HTR-8/SVneo (cell line): ENCODE data around the gene FOXD4.
"Not testable (repeated sequence)": the region's sequence is repeated elsewhere in the genome, so short reads cannot be mapped to it uniquely, and the experiment has no call there.

Experiments used
- DNase-seq: peaks from one replicate; pipeline ENCODE4 v3.0.0; 2011; ENCODE audit warnings: low spot score, mixed read lengths; ENCODE audit not compliant: insufficient read length
- FAIRE-seq: peaks from 2 replicates; lab custom pipeline; 2011; peaks lifted over from hg19 to GRCh38; lab: Jason Lieb, UNC

The FOXD4 gene

DNA sequence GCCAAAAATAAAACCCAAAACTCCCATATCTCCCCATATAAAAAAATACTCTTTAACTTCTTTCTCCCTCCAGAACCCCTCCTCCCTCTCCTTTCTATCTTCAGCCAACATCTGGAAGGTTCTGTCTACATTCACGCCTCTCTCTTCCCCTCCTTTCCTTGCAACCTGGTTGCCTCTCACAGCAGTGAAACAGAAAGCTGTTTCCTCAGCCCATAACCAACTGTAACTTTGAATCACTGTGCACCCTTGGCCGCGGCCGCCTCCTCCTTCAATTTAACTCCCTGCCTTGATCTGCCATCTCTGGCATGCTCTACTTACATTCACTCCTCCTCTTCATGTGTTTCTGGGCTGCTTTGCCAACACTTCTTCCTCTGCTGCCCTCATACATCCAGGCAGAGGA is 23.2 kb downstream of the FOXD4 start:
- DNase-seq, FAIRE-seq: not testable (repeated sequence)

DNA sequence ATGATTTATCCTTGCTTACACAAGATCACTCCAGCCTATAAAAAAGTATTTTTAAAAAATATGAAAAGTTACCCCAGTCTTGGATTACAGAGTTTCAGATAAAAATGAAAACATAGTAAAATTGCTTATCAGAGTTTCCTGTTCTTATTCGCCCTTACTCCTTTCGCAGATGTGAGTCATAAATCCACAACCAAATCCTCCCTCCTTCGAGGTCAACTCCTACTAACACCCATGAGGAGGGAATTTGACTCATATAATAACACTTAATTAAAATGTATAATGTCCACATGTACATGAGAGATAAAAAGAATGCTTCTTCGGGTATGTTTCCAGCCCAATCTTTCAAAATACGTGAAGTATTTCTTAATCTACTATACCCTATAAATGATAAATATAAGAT is 23.9 kb downstream of the FOXD4 start:
- DNase-seq, FAIRE-seq: not testable (repeated sequence)

DNA sequence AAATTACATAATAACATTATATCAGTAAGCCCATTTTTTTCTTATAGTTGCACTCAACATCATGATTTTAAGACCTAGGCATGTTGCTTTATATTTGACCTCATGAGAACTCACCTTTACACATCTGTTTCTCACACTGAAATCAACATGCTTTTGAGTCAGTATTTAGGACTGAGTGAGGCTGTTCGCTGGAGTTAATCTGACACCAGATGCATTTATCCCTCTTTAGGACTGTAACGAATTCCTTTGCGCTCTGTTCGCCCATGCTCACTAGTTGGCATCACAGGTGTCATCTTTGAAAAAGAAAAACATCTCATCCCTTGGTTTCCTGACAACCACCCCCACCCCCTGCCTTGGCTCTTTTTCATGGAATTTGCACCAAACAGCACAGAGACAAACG is 24.3 kb downstream of the FOXD4 start:
- not testable (repeated sequence) for DNase-seq, FAIRE-seq

DNA sequence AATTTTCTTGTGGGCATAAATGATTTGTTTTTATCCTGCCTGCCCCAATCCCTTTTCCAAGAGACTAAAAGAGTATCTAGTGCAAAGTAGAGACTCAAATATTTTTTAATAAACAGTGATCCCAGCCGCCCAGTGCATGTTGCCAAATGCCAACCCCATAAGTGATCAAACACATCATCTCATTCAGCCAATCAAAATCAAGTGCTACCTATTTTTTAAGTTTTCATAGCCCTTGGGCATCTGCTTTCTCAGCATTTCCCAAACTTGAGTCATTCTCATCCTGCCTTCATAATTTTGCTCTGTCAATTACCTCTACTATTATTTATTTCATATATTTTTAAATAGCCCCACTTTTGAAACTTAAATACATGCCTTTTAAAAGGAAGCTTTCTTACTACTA is 27.4 kb downstream of the FOXD4 start:
- FAIRE-seq, DNase-seq: not testable (repeated sequence)

DNA sequence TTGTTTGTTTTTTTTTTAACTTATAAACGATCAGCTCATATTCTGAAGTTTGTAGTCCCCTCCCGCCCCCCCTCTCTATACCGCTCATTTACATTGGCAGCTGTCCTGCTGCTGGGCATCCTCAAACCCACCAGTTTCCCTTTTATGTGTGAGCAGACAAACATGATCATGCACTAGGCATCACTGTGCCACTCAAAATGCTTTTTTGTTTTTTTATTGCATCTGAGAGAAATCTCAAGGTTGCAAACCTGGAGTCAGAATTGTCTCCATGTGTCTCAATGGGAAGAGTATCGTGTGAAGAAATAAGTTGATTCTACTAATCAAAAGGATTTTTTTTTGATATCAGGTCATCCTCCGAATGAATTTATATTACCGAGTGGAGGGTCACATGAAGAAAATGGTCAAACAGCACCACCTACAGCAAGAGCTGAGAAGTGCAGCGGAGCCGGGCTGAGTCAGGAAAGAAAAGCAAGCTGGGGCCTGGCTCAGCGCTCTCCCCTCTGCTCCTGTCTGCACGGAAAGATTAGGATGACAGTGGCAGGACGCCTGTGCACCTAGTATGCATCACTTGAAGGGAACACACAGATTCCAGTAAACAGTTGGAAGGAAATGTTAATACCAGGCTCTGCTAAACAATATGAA is 29.7 kb downstream of the FOXD4 start:
- FAIRE-seq, DNase-seq: not testable (repeated sequence)

DNA sequence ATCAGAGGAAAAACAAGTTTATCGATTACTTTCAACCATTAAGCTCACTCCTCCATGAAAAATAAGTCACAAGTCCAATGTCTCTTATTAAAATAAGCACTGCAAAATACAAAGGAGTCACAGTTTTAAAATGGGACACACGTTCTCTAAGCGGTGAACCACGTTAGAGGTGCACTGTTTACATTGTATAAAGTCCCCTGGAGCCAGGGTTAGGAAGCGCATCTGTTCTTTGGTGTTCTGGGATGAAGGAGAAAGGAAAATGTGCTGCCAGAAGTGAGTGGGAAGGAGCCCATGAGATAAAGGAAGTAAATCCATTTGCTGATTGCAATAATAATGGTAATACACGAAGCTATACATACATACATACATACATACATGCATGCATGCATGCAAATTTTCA is 30.4 kb downstream of the FOXD4 start:
- not testable (repeated sequence) for DNase-seq, FAIRE-seq

DNA sequence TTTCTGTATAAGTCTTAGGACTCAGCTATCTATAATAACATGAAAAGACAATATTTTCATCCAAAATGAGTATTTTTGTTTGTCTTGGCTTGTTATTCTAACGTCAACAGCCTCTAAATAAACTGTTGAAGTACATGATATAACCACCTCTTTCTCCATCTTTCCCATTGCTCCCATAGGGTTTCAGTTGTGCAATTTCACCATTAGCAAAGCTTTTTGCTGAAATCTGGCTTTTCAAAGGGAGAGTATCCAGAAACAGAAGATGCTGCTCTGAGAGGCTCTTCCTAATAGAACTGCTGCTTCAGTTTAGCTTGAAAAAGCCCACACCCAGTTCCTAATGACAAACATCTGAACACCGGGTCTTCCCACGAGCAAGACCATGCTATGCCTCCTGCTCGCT is 31.1 kb downstream of the FOXD4 start:
- FAIRE-seq, DNase-seq: not testable (repeated sequence)

DNA sequence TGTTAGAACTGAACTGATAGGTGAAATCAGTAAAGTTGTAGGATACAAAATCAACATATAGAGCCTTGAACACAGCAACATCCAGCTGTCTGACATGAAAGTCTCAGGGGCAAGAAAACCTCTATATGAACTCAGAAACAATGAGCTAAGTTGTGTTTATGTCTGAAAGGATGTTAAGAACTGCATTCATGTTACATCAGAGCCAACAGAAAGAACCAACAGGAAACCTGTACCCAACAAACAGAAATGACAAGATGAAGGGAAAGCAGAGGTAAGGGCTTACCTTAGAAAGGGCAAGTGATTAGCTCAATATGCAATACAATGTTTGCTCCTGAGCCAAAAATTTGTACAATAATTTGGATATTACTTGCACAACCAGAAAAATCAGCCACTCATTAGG is 31.5 kb downstream of the FOXD4 start:
- not testable (repeated sequence) for FAIRE-seq, DNase-seq

DNA sequence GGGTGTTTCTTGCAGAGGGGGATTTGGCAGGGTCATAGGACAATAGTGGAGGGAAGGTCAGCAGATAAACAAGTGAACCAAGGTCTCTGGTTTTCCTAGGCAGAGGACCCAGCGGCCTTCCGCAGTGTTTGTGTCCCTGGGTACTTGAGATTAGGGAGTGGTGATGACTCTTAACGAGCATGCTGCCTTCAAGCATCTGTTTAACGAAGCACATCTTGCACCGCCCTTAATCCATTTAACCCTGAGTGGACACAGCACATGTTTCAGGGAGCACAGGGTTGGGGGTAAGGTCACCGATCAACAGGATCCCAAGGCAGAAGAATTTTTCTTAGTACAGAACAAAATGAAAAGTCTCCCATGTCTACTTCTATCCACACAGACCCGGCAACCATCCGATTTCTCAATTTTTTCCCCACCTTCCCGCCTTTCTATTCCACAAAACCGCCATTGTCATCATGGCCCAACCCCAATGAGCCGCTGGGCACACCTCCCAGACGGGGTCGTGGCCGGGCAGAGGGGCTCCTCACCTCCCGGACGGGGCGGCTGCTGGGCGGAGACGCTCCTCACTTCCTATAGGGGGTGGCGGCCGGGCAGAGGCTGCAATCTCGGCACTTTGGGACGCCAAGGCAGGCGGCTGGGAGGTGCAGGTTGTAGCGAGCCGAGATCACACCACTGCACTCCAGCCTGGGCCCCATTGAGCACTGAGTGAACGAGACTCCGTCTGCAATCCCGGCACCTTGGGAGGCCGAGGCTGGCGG is 35.1 kb downstream of the FOXD4 start:
- not testable (repeated sequence) for FAIRE-seq

DNA sequence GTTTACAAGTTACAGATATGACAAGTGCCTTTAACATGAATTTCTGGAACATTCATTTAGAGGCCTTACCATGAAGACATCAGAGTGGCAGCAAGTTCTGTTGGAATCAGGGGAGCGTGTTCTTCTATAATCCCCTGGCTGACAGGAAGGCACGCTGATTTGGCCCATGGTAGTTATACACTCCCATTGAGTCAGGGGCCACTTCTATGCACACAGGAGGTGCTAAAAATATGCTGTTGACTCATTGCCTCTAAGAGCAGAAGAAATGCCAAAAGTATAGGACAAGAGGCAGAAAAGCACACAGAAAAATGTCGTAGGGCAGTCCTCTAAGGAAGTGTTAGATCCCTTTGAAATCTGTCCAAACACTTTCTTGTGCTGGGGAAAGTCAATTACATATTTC is 39.9 kb downstream of the FOXD4 start:
- FAIRE-seq, DNase-seq: not testable (repeated sequence)

More for the DNA sequence above, 35.1 kb downstream of the FOXD4 start:
- DNase-seq: not testable (repeated sequence)

DNA sequence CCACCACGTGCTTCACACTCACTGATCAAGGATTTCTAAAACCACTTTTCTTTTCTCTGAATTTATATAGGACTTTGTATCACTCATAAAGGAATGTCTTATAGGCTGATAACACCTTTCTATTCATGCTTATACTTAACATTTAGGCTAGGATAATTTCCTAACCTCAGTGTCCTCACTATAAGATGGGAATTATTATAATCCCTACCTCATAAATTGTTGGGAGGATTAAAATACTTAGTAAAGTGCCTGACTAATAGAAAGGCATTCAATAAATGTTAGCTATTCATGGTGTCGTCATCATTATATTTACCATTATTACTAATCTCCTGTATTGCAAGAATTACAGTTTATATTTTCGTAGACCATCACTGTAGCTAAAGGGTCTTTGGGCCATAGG is 41.8 kb downstream of the FOXD4 start:
- not testable (repeated sequence) for DNase-seq, FAIRE-seq

DNA sequence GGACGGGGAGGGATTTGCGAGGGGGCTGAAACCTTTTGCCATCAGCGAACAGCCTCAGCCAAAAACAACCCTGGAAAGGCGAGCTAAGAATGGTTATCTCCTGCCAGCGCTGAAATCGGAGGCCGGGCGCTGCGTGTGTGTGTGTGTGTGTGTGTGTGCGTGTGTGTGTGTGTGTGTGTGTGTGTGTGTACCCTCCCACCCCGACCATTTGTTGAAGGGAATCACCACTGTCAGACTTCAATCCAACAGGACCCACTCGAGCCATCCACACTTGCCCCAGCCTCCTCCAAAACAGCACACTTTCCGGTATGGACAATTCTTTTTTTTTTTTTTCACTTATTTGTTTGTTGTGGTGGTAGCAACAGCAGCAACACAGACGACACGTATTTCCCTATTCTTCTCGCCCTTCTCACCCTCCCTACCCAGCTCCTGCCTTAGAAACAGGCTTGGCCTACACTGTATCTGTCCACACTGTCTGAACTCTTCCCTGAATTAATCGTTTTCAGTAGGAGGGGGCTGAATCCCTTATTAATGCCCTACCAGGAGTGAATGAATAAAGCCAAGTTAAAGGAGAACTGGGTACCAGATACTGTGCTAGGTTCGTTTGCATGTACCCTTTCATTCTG is 44.2 kb downstream of the FOXD4 start:
- DNase-seq, FAIRE-seq: not testable (repeated sequence)

DNA sequence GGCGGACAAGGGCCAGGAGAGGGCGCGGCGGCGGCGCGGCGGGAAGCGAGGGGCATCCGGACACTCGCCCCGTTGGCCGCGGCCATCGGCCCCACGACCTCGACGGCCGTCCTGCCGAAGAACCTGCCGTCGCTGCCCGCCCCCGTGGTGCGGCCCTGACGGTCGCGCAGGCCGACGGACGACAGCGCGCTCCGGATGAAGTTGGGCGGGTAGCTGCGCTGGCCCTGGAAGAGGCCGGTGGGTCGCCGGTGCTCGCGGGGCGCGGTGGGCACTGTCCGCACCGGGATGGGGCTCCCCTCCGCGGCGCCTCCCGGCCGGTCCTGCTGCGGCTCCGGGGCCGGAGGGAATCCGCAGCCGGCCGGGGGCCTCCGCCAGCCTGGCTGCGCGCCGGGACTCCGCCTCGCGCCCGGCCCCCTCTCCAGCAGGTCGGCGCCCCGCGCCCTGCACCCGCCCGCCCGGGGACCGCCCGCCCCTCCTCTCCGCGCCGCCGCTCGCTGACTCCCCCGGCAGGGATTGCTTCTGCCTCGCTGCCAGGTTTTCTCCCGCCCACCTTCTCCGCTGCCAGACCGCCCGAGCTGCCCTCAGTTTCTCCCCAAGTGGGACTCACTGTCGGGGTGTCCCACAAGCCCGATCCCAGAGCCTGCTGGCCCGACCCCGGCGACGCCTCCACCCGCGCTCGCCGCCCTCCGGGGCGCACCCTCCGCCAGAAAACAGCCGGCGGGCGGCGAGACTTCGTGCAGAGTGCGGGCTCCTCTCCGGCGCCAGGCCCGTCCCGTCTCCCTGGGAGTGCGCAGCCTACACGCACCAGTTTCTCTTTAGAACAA is 44.9 kb downstream of the FOXD4 start:
- FAIRE-seq, DNase-seq: not testable (repeated sequence)
